IPS-18c (cell line): ENCODE measurements around the gene BEST2.

ENCODE experiments used
- H3K4me3 ChIP-seq: 2 replicates; pipeline ENCODE4 v1.7.0; 2013; ENCODE audit warnings: low read depth, mild to moderate bottlenecking, low read length, moderate library complexity; ENCODE audit not compliant: insufficient read depth
- H3K9me3 ChIP-seq: one replicate; pipeline ENCODE4 v1.6.1; 2013; ENCODE audit warnings: mild to moderate bottlenecking, low read length, moderate library complexity; ENCODE audit not compliant: control insufficient read depth, insufficient read depth

Gene BEST2

DNA sequence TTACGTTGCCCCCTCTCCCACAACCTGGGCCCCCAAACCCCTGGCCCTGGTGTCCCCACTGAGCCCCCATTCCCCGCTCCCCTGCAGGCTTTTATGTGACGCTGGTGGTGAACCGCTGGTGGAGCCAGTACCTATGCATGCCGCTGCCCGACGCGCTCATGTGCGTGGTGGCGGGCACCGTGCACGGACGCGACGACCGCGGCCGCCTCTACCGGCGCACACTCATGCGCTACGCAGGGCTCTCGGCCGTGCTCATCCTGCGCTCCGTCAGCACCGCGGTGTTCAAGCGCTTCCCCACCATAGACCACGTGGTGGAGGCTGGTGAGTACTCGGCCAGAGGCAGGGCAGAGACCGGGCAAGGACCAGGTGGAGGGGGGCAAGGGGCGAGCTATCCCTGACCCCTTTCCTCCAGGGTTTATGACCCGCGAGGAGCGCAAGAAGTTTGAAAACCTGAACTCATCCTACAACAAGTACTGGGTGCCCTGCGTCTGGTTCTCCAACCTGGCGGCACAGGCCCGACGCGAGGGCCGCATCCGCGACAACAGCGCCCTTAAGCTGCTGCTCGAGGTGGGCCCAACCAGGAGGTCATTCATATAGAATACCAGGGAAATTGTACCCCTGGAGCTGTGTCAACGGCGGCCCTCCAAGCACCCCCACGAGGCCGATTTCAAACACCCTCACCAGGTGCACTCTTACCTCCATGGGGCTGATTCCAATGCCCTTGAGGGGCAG is 3.0 kb downstream of the BEST2 start:
- Histone ChIP-seq H3K4me3 (no peak overlapping the region), H3K9me3 (no peaks in the 10 kb centered on the region)

DNA sequence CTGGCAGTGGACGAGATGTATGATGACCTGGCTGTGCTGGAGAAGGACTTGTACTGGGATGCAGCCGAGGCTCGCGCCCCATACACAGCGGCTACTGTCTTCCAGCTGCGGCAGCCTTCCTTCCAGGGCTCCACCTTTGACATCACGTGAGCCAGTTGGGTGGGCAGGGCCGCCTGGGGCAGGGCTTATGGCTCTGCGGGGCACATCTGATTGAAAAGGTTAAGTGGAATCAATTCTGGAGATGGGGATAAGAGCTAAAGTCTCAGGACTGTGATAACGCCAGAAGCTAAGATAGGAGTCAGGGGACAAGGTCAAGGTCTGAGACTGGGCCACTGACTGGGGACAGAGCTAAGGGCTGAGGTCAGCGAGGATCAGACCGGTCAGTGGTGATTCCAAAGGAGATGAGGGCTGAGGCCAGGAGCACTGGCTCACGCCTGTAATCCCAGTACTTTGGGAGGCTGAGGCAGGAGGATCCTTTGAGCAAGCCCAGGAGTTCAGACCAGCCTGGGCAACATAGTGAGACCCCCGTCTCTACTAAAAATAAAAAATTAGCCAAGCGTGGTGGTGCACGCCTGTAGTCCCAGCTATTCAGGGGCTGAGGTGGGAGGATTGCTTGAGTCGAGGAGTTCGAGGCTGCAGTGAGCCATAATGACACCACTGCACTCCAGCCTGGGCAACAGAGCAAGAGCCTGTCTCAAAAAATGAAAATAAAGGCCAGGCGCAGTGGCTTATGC is 4.7 kb downstream of the BEST2 start:
- Histone ChIP-seq H3K4me3 (no peak overlapping the region), H3K9me3 (no peaks in the 10 kb centered on the region)

DNA sequence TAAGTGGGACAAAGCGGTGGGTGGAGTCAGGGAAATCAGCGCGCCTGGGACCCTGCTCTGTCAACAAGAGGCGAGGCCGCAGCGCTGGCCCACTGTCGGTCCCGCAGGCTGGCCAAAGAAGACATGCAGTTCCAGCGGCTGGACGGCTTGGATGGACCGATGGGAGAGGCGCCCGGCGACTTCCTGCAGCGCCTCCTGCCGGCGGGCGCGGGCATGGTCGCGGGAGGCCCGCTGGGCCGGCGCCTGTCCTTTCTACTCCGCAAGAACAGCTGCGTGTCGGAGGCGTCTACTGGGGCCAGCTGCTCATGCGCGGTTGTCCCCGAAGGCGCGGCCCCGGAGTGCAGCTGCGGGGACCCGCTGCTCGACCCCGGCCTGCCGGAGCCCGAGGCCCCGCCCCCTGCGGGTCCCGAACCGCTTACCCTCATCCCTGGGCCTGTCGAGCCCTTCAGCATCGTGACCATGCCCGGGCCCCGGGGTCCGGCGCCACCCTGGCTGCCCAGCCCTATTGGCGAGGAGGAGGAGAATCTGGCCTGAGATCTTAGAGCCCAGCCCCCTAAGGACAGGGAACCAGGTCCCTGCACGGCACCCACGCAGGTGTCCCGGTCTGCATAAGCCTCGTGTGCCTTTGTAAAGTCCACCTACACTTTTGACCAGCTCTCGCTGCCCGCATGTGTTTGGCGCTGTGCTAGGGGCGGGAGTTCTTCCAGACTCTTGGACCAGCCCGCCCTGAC is 6.1 kb downstream of the BEST2 start:
- Histone ChIP-seq H3K4me3 (peak overlapping the region; percentile 38), H3K9me3 (no peaks in the 10 kb centered on the region)

DNA sequence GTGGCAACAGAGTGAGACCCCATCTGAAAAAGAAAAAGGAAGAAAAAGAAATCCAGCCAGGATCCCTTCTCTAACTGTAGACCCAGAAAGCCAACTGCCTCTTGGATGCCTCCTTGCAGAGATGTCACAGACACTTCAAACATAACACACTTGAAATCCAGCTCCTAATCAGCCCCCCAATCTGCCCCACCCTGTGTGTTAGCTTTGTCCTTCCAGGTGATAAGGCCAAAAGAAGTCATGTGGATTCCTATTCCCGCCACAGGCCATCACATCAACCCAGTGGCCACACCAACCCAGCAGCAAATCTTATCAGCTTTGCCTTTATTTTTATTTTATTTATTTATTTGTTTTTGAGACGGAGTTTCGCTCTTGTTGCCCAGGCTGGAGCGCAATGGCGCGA is 8.1 kb downstream of the BEST2 start:
- Histone ChIP-seq H3K9me3 (no peaks in the 10 kb centered on the region), H3K4me3 (no peak overlapping the region)

DNA sequence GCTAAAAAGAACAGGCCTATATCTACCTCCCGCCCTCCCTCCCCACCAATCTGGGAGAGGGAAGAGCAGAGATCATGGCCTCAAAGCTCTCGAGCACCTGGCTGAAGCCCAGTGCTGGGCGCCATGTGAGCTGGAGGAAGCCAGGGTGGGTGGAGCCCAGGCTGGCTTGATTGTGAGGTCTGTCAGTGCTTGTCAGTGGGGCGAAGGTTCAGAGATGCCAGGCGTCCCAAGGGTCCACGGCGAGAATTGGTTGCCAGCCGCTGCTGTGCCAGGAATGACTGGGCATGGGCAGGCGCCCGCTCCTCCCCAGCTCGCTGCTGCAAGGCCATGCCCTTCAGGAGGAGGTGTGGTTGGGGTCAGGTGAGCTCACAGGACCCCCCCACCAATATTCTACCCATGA is 11.5 kb downstream of the BEST2 start:
- Histone ChIP-seq H3K9me3 (no peaks in the 10 kb centered on the region), H3K4me3 (no peak overlapping the region)

DNA sequence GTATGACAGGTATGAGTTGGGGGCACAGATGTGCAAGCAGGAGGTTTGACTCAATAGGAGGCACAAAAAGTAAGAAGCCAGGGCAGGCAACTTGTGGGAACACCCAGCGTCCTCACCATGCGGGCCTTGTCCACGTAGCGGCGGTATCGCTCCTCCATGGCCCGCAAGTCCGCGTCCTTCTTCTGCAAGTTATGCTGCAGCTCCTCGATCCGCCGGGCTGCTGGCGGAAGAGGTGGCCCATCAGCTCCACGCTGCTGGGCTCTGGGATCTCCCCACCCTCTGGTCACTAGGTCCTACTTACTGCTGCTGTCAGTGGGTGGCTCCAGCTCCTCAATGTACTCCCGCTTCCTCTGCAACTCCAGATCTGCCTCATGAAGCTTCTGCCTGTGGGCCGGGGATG is 13.1 kb downstream of the BEST2 start:
- Histone ChIP-seq H3K9me3 (no peaks in the 10 kb centered on the region), H3K4me3 (no peak overlapping the region)

DNA sequence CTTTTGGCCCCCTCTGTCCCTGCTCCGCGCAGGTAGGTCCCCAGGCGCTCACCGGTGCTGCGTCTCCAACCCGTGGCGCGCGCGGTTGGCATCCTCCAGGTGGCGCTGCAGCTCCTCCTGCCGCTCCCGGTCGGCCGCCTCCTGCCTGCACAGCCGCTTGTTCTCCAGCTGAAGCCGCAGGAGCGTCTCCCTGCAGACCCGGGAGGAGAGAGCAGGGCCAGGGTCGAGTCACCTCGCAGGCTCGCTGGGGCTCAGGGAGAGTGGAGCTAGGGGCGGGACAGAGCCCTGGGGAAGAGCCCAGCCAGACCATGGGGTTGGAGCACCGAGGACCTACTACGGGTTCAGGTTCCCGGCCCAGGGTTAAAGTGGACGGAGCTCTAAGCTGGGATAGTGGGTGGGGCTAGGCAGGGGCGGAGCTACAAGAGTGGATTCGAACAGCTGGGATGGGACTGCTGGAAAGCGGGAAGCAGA is 14.5 kb downstream of the BEST2 start:
- peak overlapping the region; percentile 67 for H3K4me3 ChIP-seq
- H3K9me3 ChIP-seq = no peaks in the 10 kb centered on the region

DNA sequence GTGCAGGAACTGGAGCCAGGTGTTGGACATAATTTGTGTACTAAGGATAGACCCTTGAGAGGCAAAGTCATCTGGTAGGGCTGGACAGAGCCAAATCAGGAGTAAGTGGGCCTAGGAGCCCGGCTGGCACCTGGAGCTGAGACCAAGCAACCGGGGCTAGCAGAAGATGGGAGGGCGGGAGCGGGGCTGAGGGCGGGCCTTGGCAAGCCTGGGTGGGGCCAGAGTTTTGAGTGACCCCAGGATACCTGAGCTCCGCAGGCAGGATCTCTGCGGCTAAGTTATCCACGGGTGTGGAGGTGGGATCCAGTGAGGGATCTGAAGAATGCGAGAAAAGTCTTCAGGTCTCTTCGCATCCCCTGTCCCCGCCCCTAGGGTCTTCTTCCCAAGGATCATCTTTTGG is 15.6 kb downstream of the BEST2 start:
- H3K9me3 ChIP-seq = no peaks in the 10 kb centered on the region
- no peak overlapping the region for H3K4me3 ChIP-seq

DNA sequence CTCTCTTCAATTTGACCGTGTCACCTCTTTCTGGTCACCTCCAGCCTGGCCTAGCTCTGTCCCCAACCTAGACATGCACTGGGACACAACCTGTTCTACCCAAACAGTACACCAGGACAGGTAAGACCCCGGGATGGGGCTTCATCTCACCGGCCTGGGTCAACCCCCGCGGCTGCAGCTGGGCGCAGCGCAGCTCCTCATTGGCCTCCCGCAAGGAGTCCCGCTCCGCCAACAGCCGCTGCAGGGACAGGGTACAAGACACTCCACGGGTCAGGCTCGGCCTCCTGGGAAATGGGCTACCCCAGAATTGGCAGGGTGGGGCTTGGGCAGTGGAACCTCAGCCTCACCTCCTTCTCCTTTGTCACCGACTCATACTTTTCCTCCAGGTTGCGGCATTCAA is 16.1 kb downstream of the BEST2 start:
- Histone ChIP-seq H3K9me3 (no peaks in the 10 kb centered on the region), H3K4me3 (no peak overlapping the region)

DNA sequence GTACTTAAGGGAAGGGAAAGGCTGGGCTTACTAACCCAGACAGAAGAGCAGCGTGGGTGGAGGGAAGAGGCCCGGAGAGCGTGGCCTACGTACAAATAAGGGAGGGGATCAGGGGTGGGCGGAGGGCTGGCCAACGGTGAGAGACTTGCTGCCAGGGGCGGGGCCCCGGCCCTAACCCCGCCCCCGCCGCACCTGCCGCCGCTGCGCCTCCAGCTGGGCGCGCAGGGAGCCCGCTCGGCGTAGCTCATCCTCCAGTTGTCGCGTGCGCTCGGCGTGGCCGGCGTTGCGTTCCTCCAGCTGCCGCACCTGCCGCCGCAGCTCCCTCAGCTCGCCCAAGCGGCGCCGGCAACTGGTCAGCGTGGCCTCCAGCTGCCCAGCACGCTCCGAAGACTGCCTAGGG is 18.1 kb downstream of the BEST2 start:
- Histone ChIP-seq H3K4me3 (0 out of 2 replicates have a peak overlapping the region, but pooled peaks have one; percentile 24), H3K9me3 (no peaks in the 10 kb centered on the region)

DNA sequence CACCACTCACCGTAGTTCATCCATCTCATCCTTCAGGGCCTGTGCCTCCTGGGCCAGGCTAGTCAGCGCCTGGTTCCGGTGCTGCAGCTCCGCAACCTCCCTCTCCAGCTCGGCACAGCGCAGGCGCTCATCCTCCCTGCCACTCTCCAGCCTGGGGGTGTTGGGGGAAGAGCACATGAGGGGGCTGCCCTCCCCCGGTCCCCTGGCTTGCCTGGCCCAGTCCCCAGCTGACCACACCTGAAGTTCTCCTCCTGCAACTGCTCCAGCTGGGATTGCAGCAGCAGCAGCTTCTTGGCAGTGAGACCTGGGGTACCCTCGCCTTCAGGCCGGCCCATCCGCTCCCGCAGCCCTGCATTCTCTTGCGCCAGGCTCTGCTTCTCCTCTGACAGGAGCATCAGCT is 19.3 kb downstream of the BEST2 start:
- no peak overlapping the region for H3K4me3 ChIP-seq
- no peaks in the 10 kb centered on the region for H3K9me3 ChIP-seq

DNA sequence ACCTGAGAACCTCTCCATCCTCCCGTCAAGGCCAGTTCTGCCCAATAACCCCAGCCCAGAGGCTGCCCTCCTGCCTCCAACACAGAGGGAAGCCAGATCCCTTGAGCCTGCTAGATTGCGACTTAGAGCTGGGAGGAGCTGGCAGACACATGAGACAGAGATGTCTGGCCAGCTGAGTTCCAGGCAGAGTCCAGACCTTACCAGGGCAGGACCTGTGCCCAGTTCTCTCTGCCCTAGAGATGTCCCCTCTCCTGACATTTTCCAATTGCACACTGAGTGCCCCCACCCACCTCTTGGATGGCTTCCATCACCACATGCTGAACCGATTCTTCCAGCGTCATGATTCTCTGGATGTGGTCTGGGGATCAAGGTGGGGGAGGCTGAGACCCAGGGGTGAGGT is 20.7 kb downstream of the BEST2 start:
- Histone ChIP-seq H3K9me3 (no peaks in the 10 kb centered on the region), H3K4me3 (no peak overlapping the region)

DNA sequence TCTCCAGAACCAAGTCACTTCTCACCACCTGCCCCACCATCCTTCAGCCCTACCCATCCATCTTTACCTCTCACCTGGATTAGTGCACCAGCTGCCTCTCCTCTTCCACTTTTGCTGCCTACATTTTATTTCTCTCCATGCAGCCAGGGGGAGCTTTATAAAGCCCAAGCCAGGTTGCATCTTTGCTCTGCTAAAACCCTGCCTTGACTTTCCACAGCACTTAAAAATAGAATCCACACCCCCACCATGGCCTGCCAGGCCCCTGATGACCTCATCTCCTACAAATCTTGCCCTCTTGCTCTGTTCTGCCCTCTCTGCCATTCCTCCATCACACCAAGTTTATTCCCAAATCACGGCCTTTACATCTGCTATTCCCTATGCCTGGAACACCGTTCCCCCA is 22.0 kb downstream of the BEST2 start:
- Histone ChIP-seq H3K9me3 (no peaks in the 10 kb centered on the region), H3K4me3 (no peak overlapping the region)

DNA sequence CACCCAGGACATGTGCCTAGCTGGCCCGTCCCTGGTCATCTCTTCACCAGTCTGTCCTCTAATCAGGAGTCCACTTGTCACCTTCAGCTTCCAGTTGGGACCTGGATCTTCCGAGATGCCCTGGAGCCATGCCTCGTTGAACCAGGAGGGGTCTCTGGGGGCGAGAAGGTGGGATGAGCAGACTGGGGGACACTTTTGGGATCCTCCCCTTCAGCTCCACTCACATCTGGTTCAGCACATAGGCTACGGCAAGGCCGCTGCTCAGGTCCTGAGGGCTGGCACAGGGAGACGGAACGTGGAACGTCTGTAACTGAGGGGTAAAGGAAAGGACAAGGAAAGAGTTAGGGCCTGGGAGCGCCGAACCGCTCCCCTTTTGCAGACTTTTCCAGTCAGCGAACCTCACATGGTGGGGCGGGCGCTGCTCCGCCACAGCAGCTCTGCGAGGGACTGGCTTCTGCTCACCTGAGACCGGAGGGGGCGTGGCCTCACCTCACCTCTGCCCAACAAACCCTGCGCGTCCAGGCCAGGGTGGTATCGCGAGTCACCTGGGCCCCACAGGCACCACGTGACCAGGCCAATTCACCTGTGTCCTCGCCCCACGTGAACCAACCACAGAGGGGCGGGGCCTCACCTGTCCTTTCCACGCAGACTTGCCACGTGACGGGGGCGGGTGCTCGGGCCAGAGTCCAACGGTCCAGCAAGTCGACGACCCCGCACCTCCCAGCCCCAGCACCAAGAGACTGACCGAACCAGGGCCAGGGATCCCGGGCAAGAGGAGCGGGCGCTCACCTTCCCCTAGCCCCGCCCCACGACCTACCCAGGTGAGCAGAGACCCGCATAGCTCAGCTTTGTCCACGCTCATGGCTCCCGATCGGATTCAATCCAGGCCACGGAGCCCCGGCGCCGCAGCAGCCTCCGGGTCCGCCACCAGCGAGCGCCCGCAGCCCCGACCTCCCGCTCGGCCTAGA is 23.3 kb downstream of the BEST2 start, which contains the start of gene HOOK2:
HOOK2 (minus strand) TSS at position 965 of the 968 bp plus-strand sequence; CDS start at position 862, 103 bp downstream.
- H3K4me3 ChIP-seq = peak within 1 kb of the TSS; percentile 81
- H3K9me3 ChIP-seq = no peaks in the 10 kb centered on the region

DNA sequence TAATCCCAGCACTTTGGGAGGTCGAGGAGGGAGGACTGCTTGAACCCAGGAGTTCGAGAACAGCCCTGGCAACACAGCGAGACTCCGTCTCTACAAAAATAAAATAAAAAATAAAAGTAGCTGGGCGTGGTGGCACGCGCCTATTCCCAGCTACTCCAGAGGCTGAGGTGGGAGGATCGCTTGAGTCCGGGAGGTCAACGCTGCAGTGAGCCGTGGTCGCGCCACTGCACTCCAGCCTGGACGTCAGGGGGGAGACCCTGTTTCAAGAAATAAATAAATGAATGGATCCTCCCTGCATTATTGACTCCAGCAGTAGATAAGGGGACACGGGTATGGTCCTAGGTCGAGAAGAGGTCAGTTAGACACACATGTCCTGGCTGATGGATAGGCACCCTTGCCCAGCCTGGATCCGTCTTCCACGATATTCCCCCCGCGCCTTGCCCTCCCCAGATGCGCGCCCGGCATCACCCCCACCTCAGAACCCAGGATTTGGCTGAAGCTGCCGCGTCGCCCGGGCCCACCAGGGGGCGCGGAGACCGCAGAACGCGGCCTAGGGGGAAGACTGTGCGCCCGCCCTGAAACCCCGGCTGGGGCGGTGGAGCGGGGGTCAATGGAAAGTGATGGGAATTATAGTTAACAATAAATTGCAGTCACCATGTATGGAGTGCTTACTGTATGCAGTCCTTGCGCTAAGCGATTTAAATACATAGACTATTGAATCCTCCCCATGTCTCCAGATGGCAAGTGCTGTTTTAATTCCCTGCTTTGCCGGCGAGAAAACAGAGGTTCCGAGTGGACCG is 25.8 kb downstream of the BEST2 start:
- H3K4me3 ChIP-seq = peak overlapping the region; percentile 58; the same call in 1 of the 2 replicates
- no peaks in the 10 kb centered on the region for H3K9me3 ChIP-seq
